Measurements from ENCODE around the gene HSP90AA1. TPM values are rescaled to one million over a fixed set of nuclear protein-coding genes. Genes with fewer than 3 reads are reported as not detected.
"Not testable (repeated sequence)": the region's sequence is repeated elsewhere in the genome, so short reads cannot be mapped to it uniquely, and the experiment has no call there.

Gene HSP90AA1
- total RNA-seq, 2 donors from 2014 or later = 353 to 377 TPM

- H3K36me3 Mint-ChIP-seq (ENCODE audit: insufficient read depth in 2 of 2) = peaks cover 2 to 18% of the 10 kb centered on the region in 2 donors
- no peak overlapping the region for H3K27ac Mint-ChIP-seq
- peaks cover 7% of the 10 kb centered on the region for H3K4me1 Mint-ChIP-seq (ENCODE audit: low read depth)
- H3K27me3 Mint-ChIP-seq (ENCODE audit: low read depth) = no peaks in the 10 kb centered on the region
- peaks cover 0 to 1% of the 10 kb centered on the region in 2 donors for H3K9me3 Mint-ChIP-seq
- no peak overlapping the region for H3K4me3 Mint-ChIP-seq
- no peak for DNase-seq
- ATAC-seq (replicated peaks in 1 of 2) = peak in 1 of 2 donors; percentile 4
Measured at GRCh38 chr14:102075155-102075554, 11.7 kb downstream of the HSP90AA1 start.

GRCh38 chr14:102074415-102074964 lies 12.4 kb downstream of the HSP90AA1 start:
- no peak for ATAC-seq (replicated peaks in 1 of 2)
- peaks cover under 1 to 14% of the 10 kb centered on the region in 2 donors for H3K36me3 Mint-ChIP-seq (ENCODE audit: insufficient read depth in 2 of 2)
- no peak overlapping the region for H3K27ac Mint-ChIP-seq
- no peak for DNase-seq
- no peaks in the 10 kb centered on the region for H3K27me3 Mint-ChIP-seq (ENCODE audit: low read depth)
- H3K4me1 Mint-ChIP-seq (ENCODE audit: low read depth) = peaks cover 7% of the 10 kb centered on the region
- H3K4me3 Mint-ChIP-seq = no peak overlapping the region
- H3K9me3 Mint-ChIP-seq = peaks cover 0 to 1% of the 10 kb centered on the region in 2 donors

DNA sequence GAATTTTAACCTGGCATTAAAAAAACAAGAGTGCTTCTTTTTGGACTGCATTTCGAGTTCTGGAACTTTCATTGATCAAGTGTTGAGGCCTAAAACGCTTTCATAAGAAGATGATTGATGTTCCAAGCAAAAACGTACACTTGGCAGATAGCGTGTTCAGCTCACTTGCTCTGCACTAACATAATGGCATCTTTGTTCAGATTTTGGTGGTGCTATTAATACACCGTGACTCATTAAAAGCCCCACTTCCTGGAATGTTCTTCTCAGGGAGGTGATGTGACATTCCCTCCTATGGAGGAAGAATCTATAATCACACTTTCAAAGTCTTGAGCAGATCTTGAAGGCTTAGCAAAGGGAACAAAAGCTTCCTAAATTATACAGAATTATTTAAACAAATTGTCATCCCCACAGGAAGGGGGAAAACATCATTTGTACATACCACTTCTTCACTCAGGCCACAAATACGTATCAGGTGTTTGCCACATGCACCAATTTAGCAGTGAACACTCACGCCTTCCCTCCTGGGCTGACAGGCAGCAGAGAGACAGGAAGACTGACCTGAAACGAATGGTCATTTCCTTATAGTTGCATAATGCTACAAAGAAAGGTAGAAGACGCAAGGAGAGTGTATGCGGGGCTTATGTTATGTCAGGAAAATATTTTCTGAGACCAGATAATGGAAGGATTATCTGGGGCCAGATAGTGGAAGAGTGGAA lies 15.4 kb downstream of the HSP90AA1 start:
- Mint-ChIP-seq H3K9me3 (peaks cover 0 to 1% of the 10 kb centered on the region in 2 donors), H3K27ac (peak overlapping the region; percentile 27), H3K4me1 (ENCODE audit: low read depth) (peaks cover 9% of the 10 kb centered on the region), H3K27me3 (ENCODE audit: low read depth) (no peaks in the 10 kb centered on the region), H3K36me3 (ENCODE audit: insufficient read depth in 2 of 2) (no peaks in the 10 kb centered on the region), H3K4me3 (no peak overlapping the region)
- no peak for DNase-seq
- ATAC-seq (replicated peaks in 1 of 2) = no peak

GRCh38 chr14:102066041-102066451 lies 20.8 kb downstream of the HSP90AA1 start:
- Mint-ChIP-seq H3K36me3 (ENCODE audit: insufficient read depth in 2 of 2) (no peaks in the 10 kb centered on the region), H3K4me3 (no peak overlapping the region), H3K27ac (no peak overlapping the region)

GRCh38 chr14:102064590-102064989 lies 22.3 kb downstream of the HSP90AA1 start:
- not testable (repeated sequence) for H3K9me3 Mint-ChIP-seq; H3K36me3 Mint-ChIP-seq (ENCODE audit: insufficient read depth in 2 of 2); ATAC-seq (replicated peaks in 1 of 2); H3K4me1 Mint-ChIP-seq (ENCODE audit: low read depth); H3K4me3 Mint-ChIP-seq; DNase-seq; H3K27me3 Mint-ChIP-seq (ENCODE audit: low read depth); H3K27ac Mint-ChIP-seq

More at GRCh38 chr14:102066041-102066451, 20.8 kb downstream of the HSP90AA1 start:
- ATAC-seq (replicated peaks in 1 of 2) = peak; percentile 12 to 27
- no peaks in the 10 kb centered on the region for H3K9me3 Mint-ChIP-seq
- no peaks in the 10 kb centered on the region for H3K27me3 Mint-ChIP-seq (ENCODE audit: low read depth)
- H3K4me1 Mint-ChIP-seq (ENCODE audit: low read depth) = peaks cover 7% of the 10 kb centered on the region
- DNase-seq = no peak

GRCh38 chr14:102063808-102064429 lies 22.9 kb downstream of the HSP90AA1 start:
- H3K9me3 Mint-ChIP-seq = no peaks in the 10 kb centered on the region
- H3K36me3 Mint-ChIP-seq (ENCODE audit: insufficient read depth in 2 of 2) = no peaks in the 10 kb centered on the region
- H3K4me1 Mint-ChIP-seq (ENCODE audit: low read depth) = peaks cover 7% of the 10 kb centered on the region
- H3K27ac Mint-ChIP-seq = no peak overlapping the region
- H3K4me3 Mint-ChIP-seq = no peak overlapping the region
- ATAC-seq (replicated peaks in 1 of 2) = no peak
- H3K27me3 Mint-ChIP-seq (ENCODE audit: low read depth) = no peaks in the 10 kb centered on the region
- DNase-seq = no peak

DNA sequence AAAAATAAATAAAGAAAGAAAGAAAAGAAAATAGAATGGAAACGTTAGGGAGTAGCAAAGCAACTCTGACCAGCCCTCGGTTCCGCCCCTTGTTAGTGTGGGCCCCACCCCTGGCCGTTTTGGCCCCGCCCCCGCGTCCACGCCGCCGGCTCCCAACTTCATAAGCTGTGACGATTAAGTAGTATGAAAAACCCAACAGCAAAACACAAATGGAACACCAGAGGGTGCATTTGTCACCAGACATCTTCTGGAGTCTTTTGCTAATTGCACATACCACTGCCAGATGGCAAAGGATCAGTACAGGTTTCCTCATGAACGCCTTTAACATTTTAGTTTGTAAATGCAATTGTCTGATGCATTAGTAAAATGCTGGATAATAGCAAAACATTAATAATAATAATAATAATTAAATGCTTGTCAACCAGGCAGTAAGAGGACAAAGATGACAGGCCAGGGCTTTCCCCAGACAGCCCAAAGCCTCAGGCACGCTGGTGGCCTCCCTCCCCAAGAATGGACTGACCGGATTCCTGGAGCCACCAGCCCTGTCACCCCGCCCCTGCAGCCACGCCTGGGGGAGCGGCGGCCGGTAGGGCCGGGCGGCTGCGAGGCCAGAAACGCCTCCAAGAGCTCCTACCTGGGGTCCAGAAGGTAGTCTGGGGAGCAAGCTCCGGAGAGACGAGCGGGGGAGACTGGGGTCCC lies 23.6 kb downstream of the HSP90AA1 start:
- Mint-ChIP-seq H3K4me1 (ENCODE audit: low read depth) (peaks cover 7% of the 10 kb centered on the region), H3K4me3 (no peak overlapping the region), H3K27me3 (ENCODE audit: low read depth) (no peaks in the 10 kb centered on the region), H3K36me3 (ENCODE audit: insufficient read depth in 2 of 2) (no peaks in the 10 kb centered on the region), H3K9me3 (no peaks in the 10 kb centered on the region), H3K27ac (no peak overlapping the region)
- DNase-seq = peak; percentile 66 to 67
- ATAC-seq (replicated peaks in 1 of 2) = peak; percentile 88

DNA sequence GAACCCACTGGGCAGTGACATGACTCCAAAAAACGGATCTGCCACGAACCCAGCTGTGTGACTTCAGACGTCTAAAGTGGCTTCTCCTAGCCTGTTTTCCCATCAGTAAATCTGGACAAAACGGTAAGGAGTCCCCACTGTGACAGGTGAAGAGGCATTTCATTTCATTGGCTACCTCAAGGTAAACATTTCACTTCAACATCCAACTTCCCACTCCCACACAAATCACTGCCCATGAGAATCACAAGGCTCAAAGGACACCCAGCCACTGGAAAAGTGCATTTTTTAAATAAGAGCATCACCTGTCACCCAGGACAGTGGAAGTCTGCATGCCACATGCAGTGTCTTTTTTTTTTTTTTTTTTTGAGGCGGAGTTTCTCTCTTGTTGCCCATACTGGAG lies 27.9 kb downstream of the HSP90AA1 start:
- DNase-seq = no peak
- H3K4me3 Mint-ChIP-seq = no peak overlapping the region
- no peaks in the 10 kb centered on the region for H3K27me3 Mint-ChIP-seq (ENCODE audit: low read depth)
- peaks cover 0 to 2% of the 10 kb centered on the region in 2 donors for H3K36me3 Mint-ChIP-seq (ENCODE audit: insufficient read depth in 2 of 2)
- no peaks in the 10 kb centered on the region for H3K4me1 Mint-ChIP-seq (ENCODE audit: low read depth)
- H3K9me3 Mint-ChIP-seq = no peaks in the 10 kb centered on the region
- ATAC-seq (replicated peaks in 1 of 2) = no peak
- H3K27ac Mint-ChIP-seq = no peak overlapping the region

DNA sequence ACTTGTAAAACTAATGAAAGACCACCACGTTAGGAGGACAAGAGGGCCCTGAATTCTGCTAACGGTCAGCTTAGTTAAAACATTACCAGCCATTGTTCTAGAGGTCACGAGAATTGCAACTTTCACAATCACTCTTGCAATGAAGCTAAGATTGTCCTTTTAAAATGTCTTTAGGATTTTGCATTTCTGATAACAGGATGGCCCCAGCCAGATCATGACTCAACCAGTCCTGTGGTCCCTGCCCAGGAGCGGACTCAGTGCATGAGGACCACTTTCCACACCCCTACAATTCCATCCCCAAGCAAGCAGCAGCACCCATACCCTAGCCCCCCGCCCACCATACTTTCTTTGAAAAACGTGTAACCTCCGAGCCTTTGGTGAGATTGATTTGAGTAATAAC lies 28.7 kb downstream of the HSP90AA1 start:
- Mint-ChIP-seq H3K4me3 (no peak overlapping the region), H3K36me3 (ENCODE audit: insufficient read depth in 2 of 2) (peaks cover 0 to 2% of the 10 kb centered on the region in 2 donors), H3K4me1 (ENCODE audit: low read depth) (no peaks in the 10 kb centered on the region), H3K27me3 (ENCODE audit: low read depth) (no peaks in the 10 kb centered on the region), H3K9me3 (no peaks in the 10 kb centered on the region), H3K27ac (no peak overlapping the region)
- DNase-seq (no peak), ATAC-seq (replicated peaks in 1 of 2) (no peak)

GRCh38 chr14:102057480-102058114 lies 29.2 kb downstream of the HSP90AA1 start:
- no peaks in the 10 kb centered on the region for H3K9me3 Mint-ChIP-seq
- H3K4me1 Mint-ChIP-seq (ENCODE audit: low read depth) = no peaks in the 10 kb centered on the region
- H3K27ac Mint-ChIP-seq = no peak overlapping the region
- ATAC-seq (replicated peaks in 1 of 2) (peak in 1 of 2 donors; percentile 8), DNase-seq (no peak)
- no peak overlapping the region for H3K4me3 Mint-ChIP-seq
- H3K36me3 Mint-ChIP-seq (ENCODE audit: insufficient read depth in 2 of 2) = peaks cover 0 to 3% of the 10 kb centered on the region in 2 donors
- H3K27me3 Mint-ChIP-seq (ENCODE audit: low read depth) = no peaks in the 10 kb centered on the region

- H3K27me3 Mint-ChIP-seq (ENCODE audit: low read depth) = no peaks in the 10 kb centered on the region
- H3K4me1 Mint-ChIP-seq (ENCODE audit: low read depth) = no peaks in the 10 kb centered on the region
- peaks cover 0 to 6% of the 10 kb centered on the region in 2 donors for H3K36me3 Mint-ChIP-seq (ENCODE audit: insufficient read depth in 2 of 2)
- no peaks in the 10 kb centered on the region for H3K9me3 Mint-ChIP-seq
- DNase-seq (no peak), ATAC-seq (replicated peaks in 1 of 2) (peak; percentile 12 to 24)
- no peak overlapping the region for H3K4me3 Mint-ChIP-seq
- H3K27ac Mint-ChIP-seq = no peak overlapping the region
Measured at GRCh38 chr14:102056694-102057442, 30.0 kb downstream of the HSP90AA1 start.

- Mint-ChIP-seq H3K4me1 (ENCODE audit: low read depth) (no peaks in the 10 kb centered on the region), H3K27ac (no peak overlapping the region), H3K9me3 (no peaks in the 10 kb centered on the region), H3K36me3 (ENCODE audit: insufficient read depth in 2 of 2) (peaks cover 0 to 11% of the 10 kb centered on the region in 2 donors), H3K4me3 (no peak overlapping the region), H3K27me3 (ENCODE audit: low read depth) (no peaks in the 10 kb centered on the region)
- DNase-seq (no peak), ATAC-seq (replicated peaks in 1 of 2) (no peak)
Measured at GRCh38 chr14:102055181-102055901, 31.5 kb downstream of the HSP90AA1 start.
